Measurements from ENCODE around the gene BRPF3. TPM values are rescaled to one million over a fixed set of nuclear protein-coding genes. Genes with fewer than 3 reads are reported as not detected.

Gene BRPF3
- polyA plus RNA-seq, 1 experiment: 13.9 TPM

- H3K27ac ChIP-seq (ENCODE audit: low read depth, low read length): peak overlapping the region; percentile 11
Observed at GRCh38 chr6:36247693-36248092, 51.1 kb downstream of the BRPF3 start.

GRCh38 chr6:36248980-36249379 is 52.4 kb downstream of the BRPF3 start:
- H3K27me3 ChIP-seq (ENCODE audit: control insufficient read depth, insufficient read depth, low read length): no peaks in the 10 kb centered on the region
- no peak; the same call in 1 of the 2 replicates for TF ChIP-seq CTCF (IDR thresholded peaks at IDR 0.05; ENCODE audit: low read depth, low read length)
- H3K27ac ChIP-seq (ENCODE audit: low read depth, low read length): peak overlapping the region; percentile 57
- peak; percentile 16 for DNase-seq (ENCODE audit: low read depth, low spot score)
- H3K9me3 ChIP-seq (ENCODE audit: control insufficient read depth, insufficient read depth, low read length): no peaks in the 10 kb centered on the region; the same call in 1 of the 2 replicates
- POLR2A ChIA-PET: no interaction called here
- no peak overlapping the region for H3K4me3 ChIP-seq (ENCODE audit: low read depth, low read length)
- CTCF ChIA-PET: interaction anchor here (0.7 to 1.2 kb wide), 3 partner anchors 19 to 153 kb away, joined by 3 read pairs; no protein-coding TSS in a partner anchor

More at GRCh38 chr6:36247693-36248092, 51.1 kb downstream of the BRPF3 start:
- no peak for DNase-seq (ENCODE audit: low read depth, low spot score)
- Histone ChIP-seq H3K27me3 (ENCODE audit: control insufficient read depth, insufficient read depth, low read length) (no peaks in the 10 kb centered on the region), H3K4me3 (ENCODE audit: low read depth, low read length) (no peak overlapping the region), H3K9me3 (ENCODE audit: control insufficient read depth, insufficient read depth, low read length) (no peaks in the 10 kb centered on the region; the same call in 1 of the 2 replicates)
- TF ChIP-seq CTCF (IDR thresholded peaks at IDR 0.05; ENCODE audit: low read depth, low read length): no peak
- POLR2A ChIA-PET: no interaction called here
- CTCF ChIA-PET: no interaction called here

- ChIA-PET CTCF (interaction anchor here (1.1 to 1.2 kb wide), 2 partner anchors 91 to 154 kb away, joined by 3 read pairs; no protein-coding TSS in a partner anchor), POLR2A (no interaction called here)
- Histone ChIP-seq H3K9me3 (ENCODE audit: control insufficient read depth, insufficient read depth, low read length) (no peaks in the 10 kb centered on the region; the same call in 1 of the 2 replicates), H3K27ac (ENCODE audit: low read depth, low read length) (peak overlapping the region; percentile 39), H3K27me3 (ENCODE audit: control insufficient read depth, insufficient read depth, low read length) (no peaks in the 10 kb centered on the region), H3K4me3 (ENCODE audit: low read depth, low read length) (no peak overlapping the region)
- TF ChIP-seq CTCF (IDR thresholded peaks at IDR 0.05; ENCODE audit: low read depth, low read length): no peak
- no peak for DNase-seq (ENCODE audit: low read depth, low spot score)
Observed at GRCh38 chr6:36249536-36249935, 53.0 kb downstream of the BRPF3 start.

GRCh38 chr6:36252005-36252404 is 55.5 kb downstream of the BRPF3 start:
- no peak overlapping the region for H3K27ac ChIP-seq (ENCODE audit: low read depth, low read length)
- no peak overlapping the region for H3K4me3 ChIP-seq (ENCODE audit: low read depth, low read length)
- H3K9me3 ChIP-seq (ENCODE audit: control insufficient read depth, insufficient read depth, low read length): no peaks in the 10 kb centered on the region; the same call in 1 of the 2 replicates
- DNase-seq (ENCODE audit: low read depth, low spot score): no peak
- CTCF ChIA-PET: no interaction called here
- POLR2A ChIA-PET: no interaction called here
- no peaks in the 10 kb centered on the region for H3K27me3 ChIP-seq (ENCODE audit: control insufficient read depth, insufficient read depth, low read length)
- TF ChIP-seq CTCF (IDR thresholded peaks at IDR 0.05; ENCODE audit: low read depth, low read length): no peak

- Histone ChIP-seq H3K27me3 (ENCODE audit: control insufficient read depth, insufficient read depth, low read length) (peaks cover 14% of the 10 kb centered on the region), H3K27ac (ENCODE audit: low read depth, low read length) (no peak overlapping the region), H3K4me3 (ENCODE audit: low read depth, low read length) (no peak overlapping the region), H3K9me3 (ENCODE audit: control insufficient read depth, insufficient read depth, low read length) (peaks cover 8% of the 10 kb centered on the region; the same call in 1 of the 2 replicates)
- no peak for TF ChIP-seq CTCF (IDR thresholded peaks at IDR 0.05; ENCODE audit: low read depth, low read length)
- ChIA-PET CTCF (no interaction called here), POLR2A (no interaction called here)
- DNase-seq (ENCODE audit: low read depth, low spot score): no peak
Observed at GRCh38 chr6:36263390-36264000, 67.0 kb downstream of the BRPF3 start.
